Cardiac fibroblast (primary cell): Measurements from ENCODE around the gene MRC2.

Experiments
- DNase-seq, 2 donors: peaks; one replicate each; pipeline versions ENCODE4 v3.0.0 to v3.0.0-alpha.2; 2010; ENCODE audit warnings: low read depth in 2 of 2
- H3K4me3 ChIP-seq, 2 donors: replicated peaks in 1 of 2; 1 replicate in 1 of 2; 2 replicates in 1 of 2; pipeline ENCODE4 v1.5.1; 2011; ENCODE audit warnings: low read depth in 2 of 2, low read length in 2 of 2, mild to moderate bottlenecking in 2 of 2, moderate library complexity in 1 of 2
- CTCF ChIP-seq: IDR thresholded peaks from one replicate; pipeline ENCODE4 v1.5.1; 2011; ENCODE audit warnings: low read depth, mild to moderate bottlenecking, low read length, inconsistent platforms

MRC2 gene, protein sequence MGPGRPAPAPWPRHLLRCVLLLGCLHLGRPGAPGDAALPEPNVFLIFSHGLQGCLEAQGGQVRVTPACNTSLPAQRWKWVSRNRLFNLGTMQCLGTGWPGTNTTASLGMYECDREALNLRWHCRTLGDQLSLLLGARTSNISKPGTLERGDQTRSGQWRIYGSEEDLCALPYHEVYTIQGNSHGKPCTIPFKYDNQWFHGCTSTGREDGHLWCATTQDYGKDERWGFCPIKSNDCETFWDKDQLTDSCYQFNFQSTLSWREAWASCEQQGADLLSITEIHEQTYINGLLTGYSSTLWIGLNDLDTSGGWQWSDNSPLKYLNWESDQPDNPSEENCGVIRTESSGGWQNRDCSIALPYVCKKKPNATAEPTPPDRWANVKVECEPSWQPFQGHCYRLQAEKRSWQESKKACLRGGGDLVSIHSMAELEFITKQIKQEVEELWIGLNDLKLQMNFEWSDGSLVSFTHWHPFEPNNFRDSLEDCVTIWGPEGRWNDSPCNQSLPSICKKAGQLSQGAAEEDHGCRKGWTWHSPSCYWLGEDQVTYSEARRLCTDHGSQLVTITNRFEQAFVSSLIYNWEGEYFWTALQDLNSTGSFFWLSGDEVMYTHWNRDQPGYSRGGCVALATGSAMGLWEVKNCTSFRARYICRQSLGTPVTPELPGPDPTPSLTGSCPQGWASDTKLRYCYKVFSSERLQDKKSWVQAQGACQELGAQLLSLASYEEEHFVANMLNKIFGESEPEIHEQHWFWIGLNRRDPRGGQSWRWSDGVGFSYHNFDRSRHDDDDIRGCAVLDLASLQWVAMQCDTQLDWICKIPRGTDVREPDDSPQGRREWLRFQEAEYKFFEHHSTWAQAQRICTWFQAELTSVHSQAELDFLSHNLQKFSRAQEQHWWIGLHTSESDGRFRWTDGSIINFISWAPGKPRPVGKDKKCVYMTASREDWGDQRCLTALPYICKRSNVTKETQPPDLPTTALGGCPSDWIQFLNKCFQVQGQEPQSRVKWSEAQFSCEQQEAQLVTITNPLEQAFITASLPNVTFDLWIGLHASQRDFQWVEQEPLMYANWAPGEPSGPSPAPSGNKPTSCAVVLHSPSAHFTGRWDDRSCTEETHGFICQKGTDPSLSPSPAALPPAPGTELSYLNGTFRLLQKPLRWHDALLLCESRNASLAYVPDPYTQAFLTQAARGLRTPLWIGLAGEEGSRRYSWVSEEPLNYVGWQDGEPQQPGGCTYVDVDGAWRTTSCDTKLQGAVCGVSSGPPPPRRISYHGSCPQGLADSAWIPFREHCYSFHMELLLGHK (N-terminal part only)

DNA sequence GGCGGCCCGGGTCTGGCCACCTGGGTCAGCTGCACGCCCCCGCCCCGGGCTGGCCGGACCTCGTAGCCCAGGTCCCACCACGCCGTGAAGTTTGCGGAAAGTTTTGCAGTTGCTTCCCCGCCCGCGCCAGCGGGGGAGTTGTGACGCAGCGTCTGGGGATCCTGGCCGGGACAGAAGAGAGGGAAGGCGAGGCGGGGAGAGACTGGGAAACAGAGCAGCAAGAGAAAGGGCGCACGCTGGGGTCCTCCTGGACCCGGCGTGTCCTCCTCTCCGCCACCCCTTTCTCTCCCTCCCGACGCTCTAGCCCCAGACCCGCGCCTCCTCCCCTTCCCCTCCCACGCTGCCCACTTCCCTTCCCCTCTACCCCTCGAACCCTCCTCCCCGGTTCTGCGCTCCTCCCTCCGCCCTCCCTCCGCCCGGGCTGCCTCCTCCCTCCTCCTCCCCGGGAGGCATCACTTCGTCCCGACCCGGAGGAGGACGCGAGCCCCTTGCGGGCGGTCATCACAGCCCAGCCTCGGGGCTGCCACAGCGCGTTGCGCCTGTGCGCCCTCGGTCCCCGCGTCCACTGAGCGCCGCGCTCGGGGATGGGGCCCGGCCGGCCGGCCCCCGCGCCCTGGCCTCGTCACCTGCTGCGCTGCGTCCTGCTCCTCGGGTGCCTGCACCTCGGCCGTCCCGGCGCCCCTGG lies at the start of gene MRC2:
Gene MRC2, plus strand, starts transcription at position 452 of the 685 bp plus-strand sequence. Its CDS starts 133 bp downstream, at position 585.
- H3K4me3 ChIP-seq, result peak within 1 kb of the TSS; percentile 74 to 78
- DNase-seq, result peak; percentile 85 to 86
- no peak for TF ChIP-seq CTCF

GRCh38 chr17:62578757-62579487 lies 48.5 kb upstream of the MRC2 start:
- no peak for TF ChIP-seq CTCF
- no peak overlapping the region for H3K4me3 ChIP-seq
- no peak for DNase-seq

DNA sequence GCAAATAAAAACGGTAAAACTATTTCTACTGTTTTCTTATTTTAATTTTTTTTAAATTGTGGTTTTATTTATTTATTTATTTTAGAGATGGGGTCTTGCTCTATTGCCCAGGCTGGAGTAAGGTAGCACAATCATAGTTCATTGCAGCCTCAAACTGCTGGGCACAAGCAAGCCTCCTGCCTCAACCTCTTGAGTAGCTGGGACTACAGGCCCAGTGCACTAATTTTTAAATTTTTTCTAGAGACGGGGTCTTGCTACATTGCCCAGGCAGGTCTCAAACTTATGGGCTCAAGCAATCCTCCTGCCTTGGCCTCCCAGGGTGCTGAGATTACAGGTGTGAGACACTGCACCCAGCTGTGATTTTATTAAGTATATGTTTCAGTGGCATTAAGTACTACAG lies 46.5 kb upstream of the MRC2 start:
- no peak for DNase-seq
- H3K4me3 ChIP-seq, result no peak overlapping the region
- TF ChIP-seq CTCF, result no peak

DNA sequence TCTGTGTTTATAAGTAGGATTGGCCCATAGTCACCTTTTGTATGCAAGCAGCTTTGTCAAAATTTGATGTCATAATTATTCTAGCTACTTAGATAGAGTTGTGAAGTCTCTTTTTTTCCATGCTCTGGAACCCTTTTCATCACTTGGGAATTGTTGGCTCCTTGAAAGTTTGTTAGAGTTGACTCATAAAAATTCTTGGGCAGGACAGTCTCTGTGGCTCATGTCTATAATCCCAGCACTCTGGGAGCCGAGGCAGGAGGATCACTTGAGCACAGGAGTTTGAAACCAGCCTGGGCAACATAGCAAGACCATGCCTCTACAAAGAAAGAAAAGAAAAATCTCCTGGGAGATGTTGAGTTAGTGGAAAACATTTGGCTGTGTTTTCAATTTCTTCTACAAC lies 45.7 kb upstream of the MRC2 start:
- no peak for TF ChIP-seq CTCF
- peak in 1 of 2 donors; percentile 37 for DNase-seq
- no peak overlapping the region for H3K4me3 ChIP-seq

- H3K4me3 ChIP-seq, result no peak overlapping the region
- TF ChIP-seq CTCF, result no peak
- no peak for DNase-seq
These were observed 39.9 kb upstream of the MRC2 start for GRCh38 chr17:62587554-62587953.
